Right lobe of liver (tissue), 4 donors: ENCODE measurements around the gene MAB21L1.

Experiments used
- POLR2A ChIP-seq: fragments of 450-650 bp; IDR thresholded peaks from one replicate; pipeline ENCODE4 v1.6.1; 2017; ENCODE audit warnings: antibody characterized with exemption, mild to moderate bottlenecking
- TF ChIP-seq, protein P1 (sequence below), 4 donors: fragments of 200-600 bp in 3 of 4; fragments of 450-650 bp in 1 of 4; IDR thresholded peaks; one replicate each; pipeline versions ENCODE4 v1.5.1 to v1.8.0; 2016 to 2022; ENCODE audit warnings: antibody characterized with exemption in 4 of 4, mild to moderate bottlenecking in 2 of 4
- donor health status: DM: no; HTN: no; CAD: no.
- donor health status: DM: no; HTN: no; CAD: no.
- donor health status: DM: no; HTN: yes; CAD: no.

DNA sequence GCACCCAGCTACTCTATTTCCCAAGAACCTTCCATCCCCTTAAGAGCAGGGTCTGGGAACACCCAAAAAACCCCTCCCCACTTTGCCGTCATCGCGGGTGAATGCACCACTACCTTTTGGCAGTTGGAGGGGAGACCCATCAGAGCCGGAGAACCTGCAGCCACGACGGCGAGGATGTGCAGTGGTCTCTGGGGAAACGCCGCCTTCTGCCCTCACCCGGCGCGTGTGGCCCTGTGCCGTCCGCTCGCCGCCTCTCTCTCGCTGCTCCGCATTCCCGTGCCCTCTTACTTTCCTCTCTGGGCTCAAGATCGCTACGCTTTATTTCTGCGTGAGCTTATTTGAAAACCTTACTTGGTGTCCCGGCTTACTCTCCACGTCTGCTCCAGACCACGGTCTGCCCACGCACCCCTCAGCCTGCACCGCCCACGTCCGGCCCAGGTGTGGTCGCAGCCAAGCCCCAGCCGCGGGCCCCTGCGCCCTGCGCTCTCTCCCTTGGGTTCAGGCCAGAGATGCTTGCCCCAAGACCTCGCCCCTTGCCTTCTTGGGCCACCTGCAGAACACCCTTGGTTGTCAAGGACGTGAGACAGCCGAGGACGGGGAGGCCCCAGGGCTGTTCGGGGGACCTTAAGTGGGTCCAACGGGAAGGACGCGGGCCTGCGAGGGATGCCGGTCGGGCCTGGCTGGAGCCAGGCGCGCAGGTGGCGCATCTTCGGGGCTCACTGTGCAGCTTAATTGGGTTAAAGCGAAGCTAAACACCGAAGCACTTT is 2.0 kb upstream of the MAB21L1 start:
- TF ChIP-seq, protein P1, sequence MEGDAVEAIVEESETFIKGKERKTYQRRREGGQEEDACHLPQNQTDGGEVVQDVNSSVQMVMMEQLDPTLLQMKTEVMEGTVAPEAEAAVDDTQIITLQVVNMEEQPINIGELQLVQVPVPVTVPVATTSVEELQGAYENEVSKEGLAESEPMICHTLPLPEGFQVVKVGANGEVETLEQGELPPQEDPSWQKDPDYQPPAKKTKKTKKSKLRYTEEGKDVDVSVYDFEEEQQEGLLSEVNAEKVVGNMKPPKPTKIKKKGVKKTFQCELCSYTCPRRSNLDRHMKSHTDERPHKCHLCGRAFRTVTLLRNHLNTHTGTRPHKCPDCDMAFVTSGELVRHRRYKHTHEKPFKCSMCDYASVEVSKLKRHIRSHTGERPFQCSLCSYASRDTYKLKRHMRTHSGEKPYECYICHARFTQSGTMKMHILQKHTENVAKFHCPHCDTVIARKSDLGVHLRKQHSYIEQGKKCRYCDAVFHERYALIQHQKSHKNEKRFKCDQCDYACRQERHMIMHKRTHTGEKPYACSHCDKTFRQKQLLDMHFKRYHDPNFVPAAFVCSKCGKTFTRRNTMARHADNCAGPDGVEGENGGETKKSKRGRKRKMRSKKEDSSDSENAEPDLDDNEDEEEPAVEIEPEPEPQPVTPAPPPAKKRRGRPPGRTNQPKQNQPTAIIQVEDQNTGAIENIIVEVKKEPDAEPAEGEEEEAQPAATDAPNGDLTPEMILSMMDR (IDR thresholded peaks at IDR 0.05), result no peak
- TF ChIP-seq POLR2A, result no peak
